GM21717 (cell line): Measurements from ENCODE around the gene PRCC.

Source experiments
- ATAC-seq: cut with Tn5 transposase; IDR thresholded peaks from one replicate; pipeline ENCODE4 v1.9.1; 2021; ENCODE audit warnings: mild to moderate bottlenecking, moderate library complexity; ENCODE audit not compliant: unreplicated experiment

PRCC gene

GRCh38 chr1:156811168-156811567, 43.8 kb downstream of the PRCC start:
- ATAC-seq: no peak

GRCh38 chr1:156812293-156812990, 45.1 kb downstream of the PRCC start:
- ATAC-seq: no peak

GRCh38 chr1:156813298-156813697, 46.0 kb downstream of the PRCC start:
- ATAC-seq: no peak

GRCh38 chr1:156813750-156814570, 46.6 kb downstream of the PRCC start:
- ATAC-seq: no peak

GRCh38 chr1:156814571-156815260, 47.4 kb downstream of the PRCC start:
- ATAC-seq: no peak

GRCh38 chr1:156815307-156815826, 48.0 kb downstream of the PRCC start:
- ATAC-seq: no peak

GRCh38 chr1:156815961-156816422, 48.7 kb downstream of the PRCC start:
- ATAC-seq: no peak

- peak; percentile 73 for ATAC-seq
Observed at GRCh38 chr1:156816561-156817328, 49.4 kb downstream of the PRCC start, which contains the start of gene SH2D2A. TSS of gene SH2D2A (minus strand) at chr1:156816848. CDS start at chr1:156816708, 140 bp downstream.

GRCh38 chr1:156821801-156822200, 54.5 kb downstream of the PRCC start:
- ATAC-seq: no peak

- ATAC-seq: no peak
Observed at GRCh38 chr1:156822680-156823079, 55.3 kb downstream of the PRCC start.

- ATAC-seq: no peak
Observed at GRCh38 chr1:156823210-156823790, 56.0 kb downstream of the PRCC start.

GRCh38 chr1:156826630-156827029, 59.3 kb downstream of the PRCC start:
- no peak for ATAC-seq

- ATAC-seq: no peak
Observed at GRCh38 chr1:156828400-156829124, 61.2 kb downstream of the PRCC start.

- no peak for ATAC-seq
Observed at GRCh38 chr1:156832434-156832833, 65.1 kb downstream of the PRCC start.

GRCh38 chr1:156833603-156834002, 66.3 kb downstream of the PRCC start:
- no peak for ATAC-seq

- ATAC-seq: no peak
Observed at GRCh38 chr1:156834322-156834721, 67.0 kb downstream of the PRCC start.

- no peak for ATAC-seq
Observed at GRCh38 chr1:156836041-156836654, 68.8 kb downstream of the PRCC start.

- no peak for ATAC-seq
Observed at GRCh38 chr1:156836892-156837291, 69.6 kb downstream of the PRCC start.

- no peak for ATAC-seq
Observed at GRCh38 chr1:156838972-156839371, 71.6 kb downstream of the PRCC start.
